GM03348 (cell line): ENCODE data around the gene VAMP8.
"Not testable (repeated sequence)": the region's sequence is repeated elsewhere in the genome, so short reads cannot be mapped to it uniquely, and the experiment has no call there.

Source experiments
- DNase-seq: peaks from one replicate; pipeline ENCODE4 v3.0.0; 2012; ENCODE audit warnings: low spot score

The VAMP8 gene

DNA sequence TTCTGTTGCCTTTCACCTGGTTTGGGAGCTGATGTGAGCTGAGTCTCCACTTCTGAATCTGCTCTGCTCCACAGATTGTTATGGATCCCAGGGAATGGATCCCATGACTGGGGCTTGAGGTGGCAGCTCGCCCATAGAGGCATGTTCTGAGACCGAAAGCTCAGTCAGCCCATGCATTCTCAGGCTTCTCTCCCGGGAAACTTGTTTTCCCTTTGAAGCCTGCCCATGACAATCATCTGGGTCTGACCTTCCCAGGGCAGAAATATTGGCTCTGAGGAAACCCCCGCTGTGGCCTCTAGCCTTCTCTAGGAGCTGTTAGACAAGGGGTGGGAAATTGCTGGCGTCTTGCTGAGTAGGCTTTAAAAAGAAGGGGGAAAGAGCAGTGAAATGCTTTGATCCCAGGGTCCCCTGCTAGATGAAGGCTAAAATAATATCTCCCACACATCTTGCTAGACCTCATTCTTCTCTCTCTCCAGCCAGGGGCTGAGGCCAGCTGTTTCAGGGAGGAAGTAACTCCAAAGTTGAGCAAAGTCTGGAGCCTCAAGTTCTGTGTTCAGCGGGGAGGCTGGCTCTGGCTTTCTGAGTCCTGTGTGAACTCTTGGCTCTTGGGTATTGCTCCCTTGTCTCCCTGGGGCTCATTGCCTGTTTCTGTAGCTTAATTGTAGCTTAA is 2.0 kb downstream of the VAMP8 start:
- no peak for DNase-seq

DNA sequence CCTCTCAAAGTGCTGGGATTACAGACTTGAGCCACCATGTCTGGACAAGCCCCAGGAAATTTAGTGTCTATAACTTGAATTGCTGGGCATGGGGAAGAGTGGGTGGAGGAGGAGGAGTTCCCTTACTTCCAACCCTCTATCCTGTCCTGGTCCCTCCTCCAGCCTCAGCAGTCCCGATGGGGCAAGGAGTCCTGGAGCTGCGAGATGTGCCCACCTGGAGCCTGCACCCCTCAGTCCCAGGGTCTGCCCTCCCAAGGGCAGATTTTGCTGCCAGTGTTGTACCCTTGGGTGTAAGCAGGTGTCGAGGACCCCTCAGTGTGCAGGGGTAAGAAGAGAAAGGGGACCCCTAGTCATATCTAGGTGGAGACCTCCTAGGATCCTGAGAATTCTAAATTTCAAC is 2.8 kb downstream of the VAMP8 start:
- DNase-seq: no peak

GRCh38 chr2:85582492-85582891 is 5.1 kb downstream of the VAMP8 start:
- no peak for DNase-seq

- DNase-seq: no peak
Observed at GRCh38 chr2:85583667-85584353, 6.4 kb downstream of the VAMP8 start.

- DNase-seq: peak; percentile 82
Observed at GRCh38 chr2:85584354-85584856, 7.0 kb downstream of the VAMP8 start, which contains the start of gene VAMP5. TSS of gene VAMP5 (plus strand) at chr2:85584431. CDS start at chr2:85584491, 60 bp downstream.

DNA sequence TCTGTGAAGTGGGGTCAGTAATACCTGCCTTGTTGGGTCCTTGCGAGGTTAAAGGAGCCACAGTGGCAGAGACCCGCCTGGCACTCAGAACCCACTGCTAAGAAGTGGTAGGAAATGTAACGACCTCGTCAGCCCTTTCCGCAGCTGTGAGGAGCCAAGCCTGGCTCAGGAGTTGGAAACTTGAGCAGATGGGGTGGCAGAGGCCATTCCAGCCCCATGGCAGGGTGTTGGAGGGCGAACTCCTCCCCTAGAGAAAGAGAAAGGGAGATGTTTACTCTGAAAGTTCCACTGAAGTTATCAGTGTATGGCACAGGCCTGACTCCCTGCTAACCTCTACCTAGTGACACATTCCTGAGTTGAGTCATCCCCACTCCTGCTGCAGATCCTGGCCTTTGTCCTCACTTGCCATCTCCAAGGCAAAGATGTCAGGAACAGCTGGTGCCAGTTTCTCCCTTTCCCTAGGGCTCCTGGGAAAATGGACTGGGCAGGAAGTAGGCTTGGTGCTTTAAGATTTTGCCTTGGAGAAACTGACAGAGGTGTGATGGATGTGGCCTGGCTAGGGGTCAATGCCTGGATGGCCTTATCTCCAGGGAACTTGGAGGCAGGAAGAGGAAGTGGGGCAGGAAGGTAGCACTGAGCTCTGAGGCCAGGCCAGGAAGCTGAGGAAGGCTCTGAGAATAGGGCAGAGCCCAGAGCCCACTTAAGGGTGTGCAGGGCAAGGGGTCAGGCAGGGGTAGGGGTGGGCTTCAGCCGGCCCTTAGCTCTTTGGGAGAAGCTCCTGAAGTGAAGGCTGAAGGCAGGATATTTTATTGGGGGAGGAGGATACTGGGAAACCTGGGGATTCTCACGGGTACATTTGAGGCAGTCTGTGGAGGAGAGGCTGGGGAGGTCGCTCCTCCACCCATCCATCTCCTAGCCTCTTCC is 7.7 kb downstream of the VAMP8 start:
- peak; percentile 59 for DNase-seq

GRCh38 chr2:85585781-85586105 is 8.4 kb downstream of the VAMP8 start:
- DNase-seq: peak; percentile 56

DNA sequence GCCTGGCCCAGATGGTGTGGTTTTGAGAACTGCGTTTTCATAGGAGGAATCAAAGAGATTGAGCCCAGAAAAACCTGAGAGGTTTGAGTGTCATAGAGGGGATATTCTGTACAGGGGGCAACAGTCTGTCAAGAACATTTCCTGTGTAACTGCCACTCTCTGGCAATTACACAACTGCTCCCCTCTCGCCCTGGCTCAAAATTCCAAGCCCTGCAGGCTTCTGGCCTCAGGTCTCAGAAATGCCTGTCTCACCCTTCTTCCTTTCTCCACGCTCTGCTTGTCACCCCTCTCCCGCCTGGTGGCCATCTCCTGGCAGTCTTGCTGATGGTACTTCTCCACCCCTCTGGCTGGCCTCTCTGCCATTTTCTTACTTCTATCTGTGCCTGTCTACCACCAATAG is 10.8 kb downstream of the VAMP8 start:
- no peak for DNase-seq

DNA sequence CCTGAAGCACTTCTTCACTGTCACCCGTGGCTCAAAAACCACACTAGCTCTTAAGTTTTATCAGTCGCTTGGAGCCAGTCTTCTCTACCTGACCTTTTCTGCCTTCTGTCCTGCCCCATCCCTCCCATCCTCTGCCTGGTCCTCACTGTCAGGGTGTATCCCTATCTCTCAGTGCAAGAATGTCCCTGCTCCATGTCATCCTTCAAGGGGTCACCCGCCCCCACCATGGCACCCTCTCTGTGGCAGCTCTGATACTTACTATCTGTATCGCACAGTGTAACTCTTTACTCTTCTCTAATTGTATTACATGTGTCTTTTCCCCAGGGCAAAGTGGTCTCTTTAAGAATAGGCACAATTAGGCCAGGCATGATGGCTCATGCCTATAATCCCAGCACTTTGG is 11.3 kb downstream of the VAMP8 start:
- no peak for DNase-seq

DNA sequence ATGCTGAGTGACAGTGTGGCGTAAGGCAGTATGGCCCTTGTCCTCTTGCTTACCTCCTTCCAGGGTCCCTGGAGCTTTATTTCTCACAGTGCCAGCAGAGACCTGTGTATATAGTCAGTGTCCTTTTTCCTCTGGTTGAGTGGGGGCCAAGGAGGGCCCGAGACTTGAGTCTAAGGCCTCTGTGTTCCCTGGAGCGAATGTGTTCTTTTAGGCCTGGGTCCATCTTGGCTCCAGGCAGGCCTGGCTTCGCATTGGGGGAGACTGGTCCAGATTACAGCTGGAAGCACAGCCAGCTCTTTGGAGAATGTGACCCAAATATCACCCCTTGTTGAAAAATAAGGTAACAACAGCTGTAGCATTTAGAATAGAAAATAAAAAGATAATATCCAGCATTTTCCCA is 11.8 kb downstream of the VAMP8 start:
- no peak for DNase-seq

- DNase-seq: peak; percentile 90
Observed at GRCh38 chr2:85589982-85590791, 12.8 kb downstream of the VAMP8 start.

DNA sequence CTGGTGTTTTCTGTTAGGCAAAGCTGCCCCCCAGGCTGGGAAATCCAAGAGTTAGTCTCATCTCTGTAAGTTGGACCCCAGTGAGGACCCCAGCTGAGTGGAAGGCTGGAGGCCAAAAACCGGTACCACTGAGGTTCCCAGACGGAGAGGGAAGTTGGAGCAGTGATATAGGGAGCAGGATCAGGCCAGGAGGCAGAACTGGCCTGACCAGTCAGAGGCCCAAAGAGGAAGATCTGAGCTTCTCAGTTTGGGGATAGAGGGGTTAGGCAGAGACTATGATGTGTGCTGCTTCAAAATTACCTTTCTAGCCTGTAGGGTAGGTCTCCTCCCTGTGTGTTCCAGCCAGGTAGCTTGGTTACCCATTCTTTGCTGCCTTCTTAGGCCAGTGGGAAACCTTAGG is 13.6 kb downstream of the VAMP8 start:
- no peak for DNase-seq

DNA sequence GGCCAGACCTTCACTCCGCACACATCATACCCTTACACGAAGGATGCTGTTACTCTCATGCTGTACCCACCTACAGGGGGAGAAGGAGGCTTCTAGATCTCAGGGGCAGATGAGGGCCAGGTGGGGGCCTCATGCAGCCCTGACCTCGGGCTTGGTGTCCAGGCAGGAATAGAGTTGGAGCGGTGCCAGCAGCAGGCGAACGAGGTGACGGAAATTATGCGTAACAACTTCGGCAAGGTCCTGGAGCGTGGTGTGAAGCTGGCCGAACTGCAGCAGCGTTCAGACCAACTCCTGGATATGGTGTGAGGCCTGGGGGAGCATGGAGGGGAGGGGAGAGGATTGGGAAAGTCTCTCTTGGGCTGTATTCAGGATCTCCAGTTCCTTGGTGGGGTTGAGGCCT is 14.2 kb downstream of the VAMP8 start:
- no peak for DNase-seq

- not testable (repeated sequence) for DNase-seq
Observed at GRCh38 chr2:85592299-85592698, 14.9 kb downstream of the VAMP8 start.

- DNase-seq: no peak
Observed at GRCh38 chr2:85593023-85593422, 15.6 kb downstream of the VAMP8 start.

DNA sequence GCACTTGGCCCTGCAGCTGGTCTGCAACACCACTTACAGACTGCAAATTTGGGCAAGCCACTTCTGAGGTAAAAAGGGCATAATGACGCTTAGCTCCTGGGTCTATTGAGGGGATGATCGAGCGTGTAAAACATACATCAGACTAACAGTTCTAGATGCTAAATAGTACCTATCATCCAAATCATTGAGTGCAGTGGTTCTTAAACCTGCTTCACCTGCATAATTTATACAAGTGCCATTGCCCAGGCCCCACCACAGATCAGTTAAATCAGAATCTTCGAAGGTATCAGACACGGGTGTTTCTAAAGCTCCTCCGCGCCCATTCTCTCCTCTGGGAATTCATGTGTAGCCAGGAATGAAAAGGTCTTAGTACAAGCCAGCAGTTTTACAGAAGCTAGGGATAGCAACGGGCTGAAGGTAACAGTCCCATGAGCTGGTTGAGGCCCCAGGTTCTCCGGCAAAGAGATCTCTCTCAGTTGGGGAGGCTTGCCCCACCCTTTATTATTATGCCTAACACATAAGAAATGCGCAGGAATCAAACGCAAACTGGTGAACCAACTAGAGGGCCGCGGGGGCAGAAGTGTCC is 17.4 kb downstream of the VAMP8 start:
- DNase-seq: no peak

DNA sequence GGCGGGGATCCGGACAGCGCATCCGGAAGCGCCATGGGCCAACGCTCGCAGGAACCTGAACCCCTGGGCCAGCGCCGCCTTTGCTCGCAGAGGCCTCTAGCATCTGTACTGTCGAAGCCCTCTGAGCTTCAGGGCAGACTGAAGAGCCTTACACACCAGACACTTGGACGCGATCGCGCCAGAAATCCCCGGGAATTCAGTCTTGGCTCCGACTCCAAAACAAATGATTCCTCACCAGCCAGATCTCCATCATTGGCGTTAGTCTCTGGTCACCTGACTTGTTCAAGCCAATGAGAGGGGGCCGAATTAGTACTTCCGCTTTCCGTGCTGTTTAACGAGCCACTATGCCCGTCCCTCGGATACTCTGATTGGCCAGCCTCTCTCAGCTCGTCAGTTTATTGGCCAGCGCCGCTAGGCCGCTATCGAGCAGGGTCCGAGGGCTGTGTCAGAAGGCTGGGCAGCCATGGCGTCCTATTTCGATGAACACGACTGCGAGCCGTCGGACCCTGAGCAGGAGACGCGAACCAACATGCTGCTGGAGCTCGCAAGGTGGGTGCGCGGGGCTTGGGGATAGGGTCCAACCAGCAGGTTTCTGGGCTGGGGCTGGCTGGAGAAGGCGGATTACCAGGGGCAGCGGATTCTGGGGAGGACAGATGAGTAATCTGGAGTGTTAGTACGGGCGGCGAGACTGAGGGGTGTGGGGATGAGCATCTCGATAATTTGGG is 18.1 kb downstream of the VAMP8 start, which contains the start of gene RNF181:
TSS of gene RNF181 (plus strand) at position 445 of the 725 bp plus-strand sequence. CDS start at position 464, 19 bp downstream.
- DNase-seq: peak; percentile 96

DNA sequence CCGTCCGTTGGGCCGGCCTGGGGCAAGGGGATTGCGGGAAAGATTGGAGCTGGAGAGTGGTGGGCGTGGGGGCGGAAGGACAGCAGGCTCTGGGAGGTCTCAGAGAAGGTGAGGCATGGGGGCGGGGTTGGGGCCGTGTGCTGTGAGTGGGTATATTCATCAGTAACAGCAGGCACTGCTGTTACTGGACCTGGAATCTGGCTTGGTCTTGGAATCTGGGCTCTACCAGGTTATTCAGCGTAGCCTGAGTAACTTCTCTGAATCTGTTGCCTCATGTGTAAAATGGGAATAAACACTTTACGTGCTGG is 18.6 kb downstream of the VAMP8 start:
- no peak for DNase-seq

DNA sequence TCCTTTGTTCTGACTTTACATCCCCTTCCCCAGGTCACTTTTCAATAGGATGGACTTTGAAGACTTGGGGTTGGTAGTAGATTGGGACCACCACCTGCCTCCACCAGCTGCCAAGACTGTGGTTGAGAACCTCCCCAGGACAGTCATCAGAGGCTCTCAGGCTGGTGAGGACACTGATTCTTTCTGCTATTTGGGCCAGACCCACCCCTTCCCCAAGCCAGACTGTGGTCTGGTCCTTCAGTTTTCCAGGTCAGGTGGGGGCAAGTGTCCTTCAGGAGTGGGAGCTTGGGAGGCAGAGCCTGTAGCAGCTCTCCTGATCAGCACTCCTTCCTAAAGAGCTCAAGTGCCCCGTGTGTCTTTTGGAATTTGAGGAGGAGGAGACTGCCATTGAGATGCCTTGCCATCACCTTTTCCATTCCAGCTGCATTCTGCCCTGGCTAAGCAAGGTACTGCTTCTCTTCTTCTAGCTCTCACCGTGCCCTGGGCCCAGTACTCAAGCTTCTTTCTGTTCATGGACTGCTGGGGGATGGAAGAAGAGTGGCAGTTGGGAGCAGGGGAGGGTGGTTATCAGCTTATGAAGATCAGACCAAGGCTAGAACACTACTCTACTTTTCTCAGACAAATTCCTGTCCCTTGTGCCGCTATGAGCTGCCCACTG is 19.2 kb downstream of the VAMP8 start:
- no peak for DNase-seq

GRCh38 chr2:85597241-85597640 is 19.9 kb downstream of the VAMP8 start:
- no peak for DNase-seq
